Naive B cell (primary cell): ENCODE data around the gene NXPH4. TPM values are rescaled to one million over a fixed set of nuclear protein-coding genes. Genes with fewer than 3 reads are reported as not detected.

ENCODE experiments used
- ATAC-seq, 2 donors: fragments of 150-1000 bp; cut with Tn5 transposase; 2 replicates each; pipeline ENCODE4 v1.10.0; 2021; ENCODE audit warnings: low read depth in 2 of 2, mild to moderate bottlenecking in 2 of 2, moderate library complexity in 2 of 2
- DNase-seq: peaks from one replicate; pipeline ENCODE4 v3.0.0; 2022
- H3K27ac Mint-ChIP-seq, 6 donors: one replicate each; pipeline ENCODE4 v1.8.0; 2020 to 2022; ENCODE audit warnings: mild to moderate bottlenecking in 6 of 6, mixed read lengths in 6 of 6, moderate library complexity in 5 of 6, inconsistent platforms in 2 of 6
- H3K27me3 Mint-ChIP-seq, 3 donors: one replicate each; pipeline ENCODE4 v1.8.0; 2021 to 2022; ENCODE audit warnings: mixed read lengths in 3 of 3, mild to moderate bottlenecking in 1 of 3
- H3K36me3 Mint-ChIP-seq, 2 donors: one replicate each; pipeline ENCODE4 v1.8.0; 2020 to 2022; ENCODE audit warnings: mixed read lengths in 2 of 2, inconsistent platforms in 1 of 2, mild to moderate bottlenecking in 1 of 2
- H3K4me1 Mint-ChIP-seq, 3 donors: one replicate each; pipeline ENCODE4 v1.8.0; 2020 to 2022; ENCODE audit warnings: mixed read lengths in 3 of 3, inconsistent platforms in 1 of 3, mild to moderate bottlenecking in 1 of 3, moderate library complexity in 1 of 3
- H3K4me3 Mint-ChIP-seq, 8 donors: one replicate each; pipeline ENCODE4 v1.8.0; 2020 to 2022; ENCODE audit warnings: mild to moderate bottlenecking in 8 of 8, mixed read lengths in 8 of 8, moderate library complexity in 8 of 8, inconsistent platforms in 2 of 8
- H3K9me3 Mint-ChIP-seq, 7 donors: one replicate each; pipeline ENCODE4 v1.8.0; 2020 to 2022; ENCODE audit warnings: mixed read lengths in 7 of 7, mild to moderate bottlenecking in 5 of 7, inconsistent platforms in 2 of 7, moderate library complexity in 1 of 7
- polyA plus RNA-seq, 6 donors: library from polyadenylated mRNA; unstranded; fragments of 300-500 nt; fragmentation: Illumina TruSeq; gene quantifications; one replicate each; pipeline ENCODE4 v1.2.3, GENCODE V29; 2021; ENCODE audit warnings: low read depth in 6 of 6

Gene NXPH4
- polyA plus RNA-seq, 6 donors from 2014 or later, result 1.2 to 4.9 (median 2.8) TPM

DNA sequence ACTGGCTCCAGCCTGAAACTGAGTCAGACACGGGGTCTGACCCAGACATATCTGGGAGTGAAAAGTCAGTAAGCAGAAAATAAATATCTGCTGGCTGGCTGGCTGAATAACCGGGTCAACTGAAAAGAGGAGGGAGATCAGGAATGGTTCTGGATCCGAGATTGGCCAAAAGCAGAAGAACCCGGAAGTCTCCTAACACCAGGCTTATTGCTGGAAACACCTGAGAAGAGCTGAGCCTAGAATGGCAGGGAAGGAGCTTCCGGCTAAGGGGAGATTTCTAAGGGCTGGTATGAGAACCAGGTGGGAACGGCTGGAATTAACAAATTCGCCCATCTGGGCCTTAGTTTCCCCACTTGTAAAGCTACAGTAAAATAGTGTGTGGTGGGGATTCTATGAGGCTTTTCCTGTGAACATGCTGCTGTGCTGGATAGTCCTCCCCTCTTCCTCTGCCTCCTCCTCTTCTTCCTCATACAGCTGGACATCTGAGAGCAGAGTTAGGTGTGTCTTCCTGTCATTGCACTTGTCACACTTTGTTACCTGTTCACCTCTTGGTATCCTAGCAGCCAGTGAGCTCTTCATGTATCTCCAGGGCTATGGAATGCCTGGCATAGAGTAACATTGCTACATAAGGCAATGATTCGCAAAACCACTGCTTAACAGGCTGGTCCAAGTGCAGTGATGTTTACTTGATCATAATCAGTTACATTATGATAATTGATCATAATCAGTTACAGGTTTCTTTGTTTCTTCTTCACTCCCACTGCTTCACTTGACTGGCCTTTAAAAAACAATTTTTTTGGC is 10.9 kb downstream of the NXPH4 start:
- Mint-ChIP-seq H3K36me3 (peaks cover 0 to 7% of the 10 kb centered on the region in 2 donors), H3K27me3 (peaks cover 19 to 37% (median 32%) of the 10 kb centered on the region in 3 donors), H3K4me3 (peak overlapping the region in 7 of 8 donors; percentile 31 to 85 (median 78)), H3K9me3 (peaks cover 0 to 5% (median 0%) of the 10 kb centered on the region in 7 donors), H3K27ac (peak overlapping the region in 4 of 6 donors; percentile 17 to 90 (median 50)), H3K4me1 (peaks cover 57 to 89% (median 80%) of the 10 kb centered on the region in 3 donors)
- ATAC-seq, result no peak
- no peak for DNase-seq

DNA sequence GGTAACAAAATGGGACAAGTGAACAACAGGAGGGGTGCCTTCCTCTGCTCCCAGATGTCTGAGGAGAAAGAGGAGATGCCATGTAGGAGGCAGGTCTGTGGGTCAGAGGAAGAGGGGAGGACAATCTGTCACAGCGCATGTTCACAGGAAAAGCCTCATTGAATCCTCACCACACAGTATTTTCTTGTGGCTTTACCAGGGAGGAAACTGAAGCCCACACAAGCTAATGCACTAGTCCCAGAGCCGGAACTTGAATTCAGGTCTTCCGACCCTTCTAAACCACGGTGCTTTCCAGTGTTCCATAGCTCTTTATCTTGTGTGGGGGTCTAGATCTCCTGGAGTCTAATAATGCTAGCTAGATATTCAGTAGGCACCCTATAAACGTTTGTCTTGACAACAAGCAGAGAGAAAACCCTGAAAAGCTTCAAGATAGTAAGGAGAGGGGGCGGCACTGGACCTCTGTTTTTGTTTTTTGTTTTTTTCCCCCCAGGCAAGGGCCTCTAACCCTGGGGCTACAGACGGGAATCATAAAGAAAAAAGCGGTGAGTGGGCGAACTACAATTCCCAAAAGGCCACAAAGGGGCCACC is 12.5 kb downstream of the NXPH4 start:
- H3K4me3 Mint-ChIP-seq, result peak overlapping the region; percentile 96 to 99 (median 98)
- H3K36me3 Mint-ChIP-seq, result peaks cover 1 to 23% of the 10 kb centered on the region in 2 donors
- no peak for ATAC-seq
- peaks cover 10 to 21% (median 15%) of the 10 kb centered on the region in 3 donors for H3K27me3 Mint-ChIP-seq
- DNase-seq, result no peak
- H3K27ac Mint-ChIP-seq, result peak overlapping the region; percentile 93 to 97 (median 96)
- H3K4me1 Mint-ChIP-seq, result peaks cover 58 to 88% (median 80%) of the 10 kb centered on the region in 3 donors
- H3K9me3 Mint-ChIP-seq, result peaks cover 0 to 5% (median 0%) of the 10 kb centered on the region in 7 donors

DNA sequence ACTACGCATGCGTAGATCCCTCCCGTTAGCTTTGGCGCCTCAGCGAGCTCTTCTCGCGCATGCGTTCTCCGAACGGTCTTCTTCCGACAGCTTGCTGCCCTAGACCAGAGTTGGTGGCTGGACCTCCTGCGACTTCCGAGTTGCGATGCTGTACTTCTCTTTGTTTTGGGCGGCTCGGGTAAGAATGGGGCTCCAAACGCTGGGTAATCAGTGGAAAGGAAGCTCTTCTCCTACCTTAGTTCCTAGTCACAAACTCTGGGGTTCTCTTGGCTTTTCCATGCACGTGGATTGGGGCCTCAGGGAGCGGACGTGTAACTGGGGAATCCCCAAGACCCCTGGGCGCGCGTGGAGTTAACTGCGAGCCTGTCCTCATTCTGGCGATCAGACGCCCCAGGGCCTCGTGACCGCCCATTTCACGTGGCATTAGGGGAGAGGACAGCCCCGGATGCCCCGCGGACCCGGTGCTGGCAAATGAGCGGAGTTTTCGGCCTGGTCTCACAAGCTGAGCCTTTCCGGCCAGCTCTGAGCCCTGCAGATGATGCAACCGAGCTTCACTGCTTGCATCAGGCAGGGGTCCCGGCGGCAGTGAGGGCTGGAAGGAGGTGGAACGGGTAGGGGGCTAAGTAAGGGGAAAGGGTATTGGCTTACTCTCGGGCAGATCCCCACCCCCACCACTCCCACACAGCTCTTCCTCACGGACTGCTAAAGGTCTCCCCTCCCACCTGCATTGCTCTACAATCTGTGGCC is 13.2 kb downstream of the NXPH4 start, which contains the start of gene SHMT2:
Gene SHMT2 (plus strand): TSS at position 78 of the 747 bp plus-strand sequence. CDS start 68 bp downstream, at position 146.
- peak within 1 kb of the TSS; percentile 96 to 99 (median 98) for H3K4me3 Mint-ChIP-seq
- DNase-seq (peak; percentile 90), ATAC-seq (peak; percentile 19 to 39)
- peaks cover 6 to 30% of the 10 kb centered on the region in 2 donors for H3K36me3 Mint-ChIP-seq
- peaks cover 9 to 16% (median 10%) of the 10 kb centered on the region in 3 donors for H3K27me3 Mint-ChIP-seq
- peaks cover 0 to 5% (median 0%) of the 10 kb centered on the region in 7 donors for H3K9me3 Mint-ChIP-seq
- peak within 1 kb of the TSS; percentile 93 to 97 (median 96) for H3K27ac Mint-ChIP-seq
- peaks cover 64 to 88% (median 87%) of the 10 kb centered on the region in 3 donors for H3K4me1 Mint-ChIP-seq

DNA sequence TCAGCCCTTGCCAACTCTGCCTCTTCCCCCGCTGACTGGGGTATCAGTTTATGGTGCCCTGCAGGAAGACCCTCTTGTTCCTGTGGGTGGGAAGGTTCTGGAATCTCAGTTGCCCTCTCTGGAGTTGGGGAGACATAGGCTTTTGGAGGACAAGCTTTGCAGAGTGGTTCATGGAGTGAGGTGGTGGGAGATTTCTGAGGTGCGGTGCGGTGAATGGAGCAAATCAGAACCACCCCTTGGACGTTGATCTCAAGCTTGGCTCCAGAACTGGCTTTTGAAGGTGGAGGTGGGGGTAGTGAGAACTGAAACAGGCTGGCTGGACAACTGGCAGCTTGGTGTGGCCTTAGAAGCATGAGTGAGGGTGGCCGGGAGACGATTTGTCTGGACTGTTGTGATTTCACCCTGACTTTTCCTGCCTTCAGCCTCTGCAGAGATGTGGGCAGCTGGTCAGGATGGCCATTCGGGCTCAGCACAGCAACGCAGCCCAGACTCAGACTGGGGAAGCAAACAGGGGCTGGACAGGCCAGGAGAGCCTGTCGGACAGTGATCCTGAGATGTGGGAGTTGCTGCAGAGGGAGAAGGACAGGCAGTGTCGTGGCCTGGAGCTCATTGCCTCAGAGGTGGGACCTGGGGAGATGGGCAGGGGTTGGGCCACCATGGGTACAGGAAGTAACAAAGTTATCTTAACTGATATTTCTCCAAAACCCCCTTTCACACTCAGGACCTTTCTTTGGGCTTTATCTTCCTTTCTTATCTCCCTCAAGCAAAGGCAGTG is 14.0 kb downstream of the NXPH4 start:
- Mint-ChIP-seq H3K27ac (peak overlapping the region in 4 of 6 donors; percentile 66 to 93 (median 84)), H3K4me1 (peaks cover 66 to 88% (median 88%) of the 10 kb centered on the region in 3 donors), H3K27me3 (peaks cover 3 to 13% (median 6%) of the 10 kb centered on the region in 3 donors), H3K4me3 (peak overlapping the region; percentile 96 to 99 (median 98)), H3K36me3 (peaks cover 6 to 30% of the 10 kb centered on the region in 2 donors), H3K9me3 (peaks cover 0 to 2% (median 0%) of the 10 kb centered on the region in 7 donors)
- DNase-seq (no peak), ATAC-seq (no peak)

DNA sequence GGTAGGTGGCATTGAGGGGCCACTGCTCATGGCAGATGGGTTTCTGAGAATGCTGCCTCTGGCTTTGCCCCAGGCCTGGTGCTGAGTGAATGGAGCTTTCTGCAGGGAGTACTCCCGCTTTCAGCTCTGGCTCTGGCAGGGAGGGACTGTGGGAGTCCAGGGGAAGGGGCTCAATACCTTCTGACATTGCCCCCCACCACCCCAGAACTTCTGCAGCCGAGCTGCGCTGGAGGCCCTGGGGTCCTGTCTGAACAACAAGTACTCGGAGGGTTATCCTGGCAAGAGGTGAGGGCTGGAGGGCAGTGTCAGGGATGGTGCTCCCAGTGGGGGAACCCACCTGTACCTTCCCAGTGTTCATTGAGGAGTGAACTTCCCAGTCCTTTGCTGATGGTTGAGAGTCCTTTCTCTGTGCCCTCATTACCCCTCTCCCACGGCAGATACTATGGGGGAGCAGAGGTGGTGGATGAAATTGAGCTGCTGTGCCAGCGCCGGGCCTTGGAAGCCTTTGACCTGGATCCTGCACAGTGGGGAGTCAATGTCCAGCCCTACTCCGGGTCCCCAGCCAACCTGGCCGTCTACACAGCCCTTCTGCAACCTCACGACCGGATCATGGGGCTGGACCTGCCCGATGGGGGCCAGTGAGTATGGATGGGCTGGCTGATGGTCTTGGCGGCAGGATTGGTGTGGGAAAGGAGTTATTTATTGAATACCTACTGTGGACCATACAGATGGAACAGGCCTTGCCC is 14.9 kb downstream of the NXPH4 start:
- Mint-ChIP-seq H3K27me3 (peaks cover 4% of the 10 kb centered on the region in 3 donors), H3K9me3 (no peaks in the 10 kb centered on the region), H3K4me1 (peaks cover 66 to 88% (median 88%) of the 10 kb centered on the region in 3 donors), H3K4me3 (peak overlapping the region; percentile 96 to 99 (median 98)), H3K27ac (peak overlapping the region in 3 of 6 donors; percentile 11 to 79 (median 33)), H3K36me3 (peaks cover 6 to 30% of the 10 kb centered on the region in 2 donors)
- DNase-seq (no peak), ATAC-seq (no peak)

DNA sequence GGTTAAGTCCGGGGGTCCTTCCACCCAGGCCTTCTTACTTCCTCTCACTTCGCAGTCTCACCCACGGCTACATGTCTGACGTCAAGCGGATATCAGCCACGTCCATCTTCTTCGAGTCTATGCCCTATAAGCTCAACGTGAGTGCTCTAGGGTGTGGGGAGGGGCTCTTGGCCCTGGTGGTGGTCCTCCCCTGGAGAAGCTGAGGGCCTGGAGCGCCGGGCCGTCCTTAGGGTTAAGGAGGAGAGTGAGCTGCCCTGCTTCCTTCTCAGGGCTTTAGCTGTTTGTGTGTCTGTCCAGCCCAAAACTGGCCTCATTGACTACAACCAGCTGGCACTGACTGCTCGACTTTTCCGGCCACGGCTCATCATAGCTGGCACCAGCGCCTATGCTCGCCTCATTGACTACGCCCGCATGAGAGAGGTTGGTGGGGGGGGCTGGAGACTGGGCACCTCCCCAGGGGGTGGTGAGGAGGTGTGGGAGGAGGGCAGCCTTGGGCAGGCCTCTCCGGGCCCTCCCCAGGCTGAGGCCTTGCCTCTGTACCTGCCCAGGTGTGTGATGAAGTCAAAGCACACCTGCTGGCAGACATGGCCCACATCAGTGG is 15.7 kb downstream of the NXPH4 start:
- Mint-ChIP-seq H3K4me3 (peak overlapping the region in 6 of 8 donors; percentile 11 to 98 (median 72)), H3K9me3 (no peaks in the 10 kb centered on the region), H3K27me3 (peaks cover 3 to 7% (median 4%) of the 10 kb centered on the region in 3 donors), H3K36me3 (peaks cover 6 to 30% of the 10 kb centered on the region in 2 donors), H3K4me1 (peaks cover 69 to 91% (median 89%) of the 10 kb centered on the region in 3 donors), H3K27ac (peak overlapping the region in 2 of 6 donors; percentile 19 to 92)
- DNase-seq (no peak), ATAC-seq (no peak)

DNA sequence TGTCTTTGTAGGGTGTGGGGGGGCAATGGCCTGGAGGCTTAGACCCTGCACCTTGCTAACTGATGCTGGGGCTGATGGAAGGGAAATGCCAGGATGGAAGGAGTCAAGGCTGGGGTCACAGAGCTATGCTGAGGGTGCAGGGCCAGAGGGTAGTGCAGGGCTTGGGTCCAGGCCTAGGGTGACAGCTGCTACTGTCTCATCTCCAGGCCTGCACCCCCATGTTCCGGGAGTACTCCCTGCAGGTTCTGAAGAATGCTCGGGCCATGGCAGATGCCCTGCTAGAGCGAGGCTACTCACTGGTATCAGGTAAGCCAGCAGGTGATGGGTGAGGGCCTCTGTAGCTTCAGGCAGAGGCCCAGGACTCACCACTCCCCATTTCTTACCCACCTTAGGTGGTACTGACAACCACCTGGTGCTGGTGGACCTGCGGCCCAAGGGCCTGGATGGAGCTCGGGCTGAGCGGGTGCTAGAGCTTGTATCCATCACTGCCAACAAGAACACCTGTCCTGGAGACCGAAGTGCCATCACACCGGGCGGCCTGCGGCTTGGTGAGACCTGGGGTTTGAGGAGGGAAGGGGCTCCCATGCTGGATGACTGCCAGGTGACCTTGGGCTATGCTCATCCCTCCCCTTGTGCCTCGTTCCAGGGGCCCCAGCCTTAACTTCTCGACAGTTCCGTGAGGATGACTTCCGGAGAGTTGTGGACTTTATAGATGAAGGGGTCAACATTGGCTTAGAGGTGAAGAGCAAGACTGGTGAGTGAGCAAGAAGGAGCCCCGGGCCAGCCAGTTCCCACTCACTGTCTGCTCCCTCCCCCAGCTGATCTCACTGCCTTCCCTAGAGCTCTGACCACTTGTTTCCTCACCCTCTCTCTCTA is 17.0 kb downstream of the NXPH4 start:
- Mint-ChIP-seq H3K4me3 (peak overlapping the region in 7 of 8 donors; percentile 78 to 98 (median 88)), H3K9me3 (no peaks in the 10 kb centered on the region), H3K27me3 (peaks cover 5 to 20% (median 13%) of the 10 kb centered on the region in 3 donors), H3K27ac (peak overlapping the region; percentile 91 to 98 (median 95)), H3K36me3 (peaks cover 6 to 30% of the 10 kb centered on the region in 2 donors), H3K4me1 (peaks cover 74 to 94% (median 93%) of the 10 kb centered on the region in 3 donors)
- ATAC-seq, result no peak
- DNase-seq, result no peak

DNA sequence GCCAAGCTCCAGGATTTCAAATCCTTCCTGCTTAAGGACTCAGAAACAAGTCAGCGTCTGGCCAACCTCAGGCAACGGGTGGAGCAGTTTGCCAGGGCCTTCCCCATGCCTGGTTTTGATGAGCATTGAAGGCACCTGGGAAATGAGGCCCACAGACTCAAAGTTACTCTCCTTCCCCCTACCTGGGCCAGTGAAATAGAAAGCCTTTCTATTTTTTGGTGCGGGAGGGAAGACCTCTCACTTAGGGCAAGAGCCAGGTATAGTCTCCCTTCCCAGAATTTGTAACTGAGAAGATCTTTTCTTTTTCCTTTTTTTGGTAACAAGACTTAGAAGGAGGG is 17.6 kb downstream of the NXPH4 start:
- H3K36me3 Mint-ChIP-seq, result peaks cover 6 to 30% of the 10 kb centered on the region in 2 donors
- H3K27ac Mint-ChIP-seq, result peak overlapping the region; percentile 91 to 98 (median 95)
- H3K9me3 Mint-ChIP-seq, result no peaks in the 10 kb centered on the region
- no peak for DNase-seq
- peaks cover 72 to 94% (median 94%) of the 10 kb centered on the region in 3 donors for H3K4me1 Mint-ChIP-seq
- H3K27me3 Mint-ChIP-seq, result peaks cover 10 to 24% (median 19%) of the 10 kb centered on the region in 3 donors
- ATAC-seq, result no peak
- peak overlapping the region; percentile 73 to 92 (median 86) for H3K4me3 Mint-ChIP-seq

DNA sequence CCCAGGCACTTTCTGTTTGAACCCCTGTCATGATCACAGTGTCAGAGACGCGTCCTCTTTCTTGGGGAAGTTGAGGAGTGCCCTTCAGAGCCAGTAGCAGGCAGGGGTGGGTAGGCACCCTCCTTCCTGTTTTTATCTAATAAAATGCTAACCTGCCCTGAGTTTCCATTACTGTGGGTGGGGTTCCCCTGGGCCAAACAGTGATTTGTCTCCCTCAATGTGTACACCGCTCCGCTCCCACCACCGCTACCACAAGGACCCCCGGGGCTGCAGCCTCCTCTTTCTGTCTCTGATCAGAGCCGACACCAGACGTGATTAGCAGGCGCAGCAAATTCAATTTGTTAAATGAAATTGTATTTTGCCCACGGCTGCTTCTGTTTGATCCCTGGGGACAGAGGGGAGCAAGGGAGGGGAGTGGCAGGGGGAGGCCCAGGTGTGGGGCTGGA is 18.0 kb downstream of the NXPH4 start:
- Mint-ChIP-seq H3K4me1 (peaks cover 72 to 94% (median 94%) of the 10 kb centered on the region in 3 donors), H3K4me3 (peak overlapping the region; percentile 73 to 92 (median 86)), H3K36me3 (peaks cover 6 to 30% of the 10 kb centered on the region in 2 donors), H3K9me3 (peaks cover 0 to under 1% (median 0%) of the 10 kb centered on the region in 7 donors), H3K27ac (peak overlapping the region; percentile 91 to 98 (median 95)), H3K27me3 (peaks cover 14 to 24% (median 23%) of the 10 kb centered on the region in 3 donors)
- peak; percentile 77 for DNase-seq
- peak; percentile 73 to 76 for ATAC-seq

DNA sequence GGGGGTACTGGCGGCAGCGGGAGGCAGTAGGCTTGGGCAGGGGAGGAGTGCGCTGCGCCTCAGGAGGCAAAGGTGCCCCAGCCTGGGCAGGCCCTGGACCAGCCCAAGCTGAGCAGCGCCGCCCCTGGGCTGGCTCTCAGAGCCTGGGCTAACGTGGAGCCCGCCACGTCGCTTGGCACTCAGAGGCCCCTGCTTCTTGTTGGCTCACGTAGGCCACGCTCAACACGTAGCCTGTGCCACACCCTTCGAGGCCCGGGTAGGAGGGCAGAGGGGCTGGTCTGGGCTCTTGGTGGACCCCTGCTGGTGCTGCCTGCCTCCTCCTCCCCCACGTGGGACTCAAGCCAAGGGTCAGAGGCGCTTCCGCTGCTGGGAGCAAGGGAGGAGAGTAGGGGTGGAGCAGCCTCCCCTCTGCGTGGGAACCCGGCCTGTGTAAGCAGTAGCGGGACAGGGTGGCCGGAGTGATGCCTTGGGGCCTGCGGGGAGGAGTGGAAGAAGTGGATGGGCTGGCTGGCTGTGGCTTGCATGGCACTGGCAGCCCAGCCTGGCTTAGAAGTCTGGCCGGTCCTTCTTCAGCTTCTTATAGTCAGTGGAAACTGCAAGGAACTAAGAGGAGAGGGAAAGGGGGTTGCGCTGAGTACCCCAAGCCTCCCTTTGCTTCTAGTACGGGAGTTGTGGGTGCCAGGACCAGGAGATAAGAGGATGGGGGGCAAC is 18.6 kb downstream of the NXPH4 start:
- no peak for DNase-seq
- Mint-ChIP-seq H3K27ac (peak overlapping the region in 5 of 6 donors; percentile 91 to 98 (median 96)), H3K9me3 (peaks cover 0 to 1% (median 0%) of the 10 kb centered on the region in 7 donors), H3K4me1 (peaks cover 70 to 94% (median 94%) of the 10 kb centered on the region in 3 donors), H3K27me3 (peaks cover 15 to 26% (median 24%) of the 10 kb centered on the region in 3 donors), H3K4me3 (peak overlapping the region; percentile 73 to 92 (median 86)), H3K36me3 (peaks cover 6 to 28% of the 10 kb centered on the region in 2 donors)
- peak; percentile 34 to 39 for ATAC-seq
